ENCODE results near the gene COX6B1.

The COX6B1 gene

DNA sequence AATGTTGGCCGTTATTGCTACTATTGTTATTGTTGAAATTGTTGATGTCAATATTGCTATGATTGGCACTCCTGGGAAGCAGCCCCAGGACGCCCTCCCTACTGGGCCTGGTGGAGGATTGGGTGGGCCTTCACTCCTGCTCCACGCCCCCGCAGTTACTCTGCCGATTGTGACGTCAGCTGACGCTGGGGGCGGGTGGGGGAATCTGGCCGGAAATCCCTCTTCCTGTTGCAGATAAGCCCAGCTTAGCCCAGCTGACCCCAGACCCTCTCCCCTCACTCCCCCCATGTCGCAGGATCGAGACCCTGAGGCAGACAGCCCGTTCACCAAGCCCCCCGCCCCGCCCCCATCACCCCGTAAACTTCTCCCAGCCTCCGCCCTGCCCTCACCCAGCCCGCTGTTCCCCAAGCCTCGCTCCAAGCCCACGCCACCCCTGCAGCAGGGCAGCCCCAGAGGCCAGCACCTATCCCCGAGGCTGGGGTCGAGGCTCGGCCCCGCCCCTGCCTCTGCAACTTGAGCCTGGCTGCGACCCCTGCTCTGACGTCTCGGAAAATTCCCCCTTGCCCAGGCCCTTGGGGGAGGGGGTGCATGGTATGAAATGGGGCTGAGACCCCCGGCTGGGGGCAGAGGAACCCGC lies 6.5 kb upstream of the COX6B1 start, which contains the start of gene ETV2:
TSS of gene ETV2 (plus strand) at position 231 of the 637 bp plus-strand sequence. CDS start 716 bp downstream, outside the sequence.
- no peak within 1 kb of the TSS for H3K27ac ChIP-seq (replicated peaks)
- H3K27me3 ChIP-seq (ENCODE audit: insufficient read depth, poor library complexity, severe bottlenecking), result no peaks in the 10 kb centered on the region
- no peak for DNase-seq (ENCODE audit: low read depth in 1 of 2, low spot score in 1 of 2)
- no peak within 1 kb of the TSS for H3K4me3 ChIP-seq (replicated peaks; ENCODE audit: insufficient read depth, low read length)
- TF ChIP-seq GABPA (IDR thresholded peaks at IDR 0.05; ENCODE audit: low read depth) (no peak), SPI1 (IDR thresholded peaks at IDR 0.05; ENCODE audit: borderline replicate concordance, low read depth) (no peak)
- TF ChIP-seq, protein P1, sequence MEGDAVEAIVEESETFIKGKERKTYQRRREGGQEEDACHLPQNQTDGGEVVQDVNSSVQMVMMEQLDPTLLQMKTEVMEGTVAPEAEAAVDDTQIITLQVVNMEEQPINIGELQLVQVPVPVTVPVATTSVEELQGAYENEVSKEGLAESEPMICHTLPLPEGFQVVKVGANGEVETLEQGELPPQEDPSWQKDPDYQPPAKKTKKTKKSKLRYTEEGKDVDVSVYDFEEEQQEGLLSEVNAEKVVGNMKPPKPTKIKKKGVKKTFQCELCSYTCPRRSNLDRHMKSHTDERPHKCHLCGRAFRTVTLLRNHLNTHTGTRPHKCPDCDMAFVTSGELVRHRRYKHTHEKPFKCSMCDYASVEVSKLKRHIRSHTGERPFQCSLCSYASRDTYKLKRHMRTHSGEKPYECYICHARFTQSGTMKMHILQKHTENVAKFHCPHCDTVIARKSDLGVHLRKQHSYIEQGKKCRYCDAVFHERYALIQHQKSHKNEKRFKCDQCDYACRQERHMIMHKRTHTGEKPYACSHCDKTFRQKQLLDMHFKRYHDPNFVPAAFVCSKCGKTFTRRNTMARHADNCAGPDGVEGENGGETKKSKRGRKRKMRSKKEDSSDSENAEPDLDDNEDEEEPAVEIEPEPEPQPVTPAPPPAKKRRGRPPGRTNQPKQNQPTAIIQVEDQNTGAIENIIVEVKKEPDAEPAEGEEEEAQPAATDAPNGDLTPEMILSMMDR (IDR thresholded peaks at IDR 0.05; ENCODE audit: insufficient read depth, low read length), result no peak
- TF ChIP-seq, protein P2, sequence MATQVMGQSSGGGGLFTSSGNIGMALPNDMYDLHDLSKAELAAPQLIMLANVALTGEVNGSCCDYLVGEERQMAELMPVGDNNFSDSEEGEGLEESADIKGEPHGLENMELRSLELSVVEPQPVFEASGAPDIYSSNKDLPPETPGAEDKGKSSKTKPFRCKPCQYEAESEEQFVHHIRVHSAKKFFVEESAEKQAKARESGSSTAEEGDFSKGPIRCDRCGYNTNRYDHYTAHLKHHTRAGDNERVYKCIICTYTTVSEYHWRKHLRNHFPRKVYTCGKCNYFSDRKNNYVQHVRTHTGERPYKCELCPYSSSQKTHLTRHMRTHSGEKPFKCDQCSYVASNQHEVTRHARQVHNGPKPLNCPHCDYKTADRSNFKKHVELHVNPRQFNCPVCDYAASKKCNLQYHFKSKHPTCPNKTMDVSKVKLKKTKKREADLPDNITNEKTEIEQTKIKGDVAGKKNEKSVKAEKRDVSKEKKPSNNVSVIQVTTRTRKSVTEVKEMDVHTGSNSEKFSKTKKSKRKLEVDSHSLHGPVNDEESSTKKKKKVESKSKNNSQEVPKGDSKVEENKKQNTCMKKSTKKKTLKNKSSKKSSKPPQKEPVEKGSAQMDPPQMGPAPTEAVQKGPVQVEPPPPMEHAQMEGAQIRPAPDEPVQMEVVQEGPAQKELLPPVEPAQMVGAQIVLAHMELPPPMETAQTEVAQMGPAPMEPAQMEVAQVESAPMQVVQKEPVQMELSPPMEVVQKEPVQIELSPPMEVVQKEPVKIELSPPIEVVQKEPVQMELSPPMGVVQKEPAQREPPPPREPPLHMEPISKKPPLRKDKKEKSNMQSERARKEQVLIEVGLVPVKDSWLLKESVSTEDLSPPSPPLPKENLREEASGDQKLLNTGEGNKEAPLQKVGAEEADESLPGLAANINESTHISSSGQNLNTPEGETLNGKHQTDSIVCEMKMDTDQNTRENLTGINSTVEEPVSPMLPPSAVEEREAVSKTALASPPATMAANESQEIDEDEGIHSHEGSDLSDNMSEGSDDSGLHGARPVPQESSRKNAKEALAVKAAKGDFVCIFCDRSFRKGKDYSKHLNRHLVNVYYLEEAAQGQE (IDR thresholded peaks at IDR 0.05; ENCODE audit: insufficient replicate concordance, low read depth), result no peak

DNA sequence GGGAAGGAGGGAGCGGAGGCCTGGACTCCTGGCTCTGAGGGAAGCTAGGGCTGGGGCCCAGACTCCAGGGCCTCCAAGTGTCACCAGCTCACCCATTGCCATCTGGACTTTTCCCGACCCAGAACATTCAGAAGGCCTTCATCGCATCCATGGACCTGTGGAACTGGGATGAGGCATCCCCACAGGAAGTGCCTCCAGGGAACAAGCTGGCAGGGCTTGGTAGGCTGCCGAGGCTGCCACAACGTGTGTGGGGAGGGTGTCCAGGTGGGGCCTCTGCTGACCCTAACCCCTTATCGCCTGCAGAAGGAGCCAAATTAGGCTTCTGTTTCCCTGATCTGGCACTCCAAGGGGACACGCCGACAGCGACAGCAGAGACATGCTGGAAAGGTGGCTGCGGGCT lies 5.8 kb upstream of the COX6B1 start:
- Histone ChIP-seq H3K27me3 (ENCODE audit: insufficient read depth, poor library complexity, severe bottlenecking) (no peaks in the 10 kb centered on the region), H3K27ac (replicated peaks) (no peak overlapping the region), H3K4me3 (replicated peaks; ENCODE audit: insufficient read depth, low read length) (no peak overlapping the region)
- no peak for TF ChIP-seq GABPA (IDR thresholded peaks at IDR 0.05; ENCODE audit: low read depth)
- TF ChIP-seq SPI1 (IDR thresholded peaks at IDR 0.05; ENCODE audit: borderline replicate concordance, low read depth), result no peak
- no peak for TF ChIP-seq POLR2AphosphoS5 (IDR thresholded peaks at IDR 0.05; ENCODE audit: low read depth)
- TF ChIP-seq, protein P1 (IDR thresholded peaks at IDR 0.05; ENCODE audit: insufficient read depth, low read length), result no peak
- TF ChIP-seq, protein P2 (IDR thresholded peaks at IDR 0.05; ENCODE audit: insufficient replicate concordance, low read depth), result no peak
- no peak for DNase-seq (ENCODE audit: low read depth in 1 of 2, low spot score in 1 of 2)

DNA sequence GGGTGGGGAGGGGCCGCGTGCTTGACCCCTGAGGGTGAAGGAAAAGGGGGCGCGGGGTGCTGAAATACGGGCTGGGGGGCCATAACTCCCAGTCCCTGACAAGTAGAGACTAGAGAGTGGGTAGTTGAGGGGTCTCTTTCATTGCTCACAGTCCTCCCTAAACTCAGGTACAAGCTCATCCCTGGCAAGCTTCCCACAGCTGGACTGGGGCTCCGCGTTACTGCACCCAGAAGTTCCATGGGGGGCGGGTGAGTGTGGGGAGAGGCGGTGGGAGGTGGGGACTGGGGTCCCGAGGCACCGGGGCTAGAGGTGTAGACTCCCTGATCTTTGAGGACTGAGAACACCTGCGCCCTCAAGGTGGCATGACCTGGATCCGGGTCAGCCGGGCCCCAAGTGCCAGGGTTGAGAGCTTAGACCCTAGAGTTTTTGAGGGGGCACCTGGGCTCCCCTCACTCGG lies 5.3 kb upstream of the COX6B1 start:
- Histone ChIP-seq H3K27me3 (ENCODE audit: insufficient read depth, poor library complexity, severe bottlenecking) (no peaks in the 10 kb centered on the region), H3K27ac (replicated peaks) (no peak overlapping the region), H3K4me3 (replicated peaks; ENCODE audit: insufficient read depth, low read length) (peak overlapping the region; percentile 58)
- no peak for TF ChIP-seq SPI1 (IDR thresholded peaks at IDR 0.05; ENCODE audit: borderline replicate concordance, low read depth)
- no peak for DNase-seq (ENCODE audit: low read depth in 1 of 2, low spot score in 1 of 2)

DNA sequence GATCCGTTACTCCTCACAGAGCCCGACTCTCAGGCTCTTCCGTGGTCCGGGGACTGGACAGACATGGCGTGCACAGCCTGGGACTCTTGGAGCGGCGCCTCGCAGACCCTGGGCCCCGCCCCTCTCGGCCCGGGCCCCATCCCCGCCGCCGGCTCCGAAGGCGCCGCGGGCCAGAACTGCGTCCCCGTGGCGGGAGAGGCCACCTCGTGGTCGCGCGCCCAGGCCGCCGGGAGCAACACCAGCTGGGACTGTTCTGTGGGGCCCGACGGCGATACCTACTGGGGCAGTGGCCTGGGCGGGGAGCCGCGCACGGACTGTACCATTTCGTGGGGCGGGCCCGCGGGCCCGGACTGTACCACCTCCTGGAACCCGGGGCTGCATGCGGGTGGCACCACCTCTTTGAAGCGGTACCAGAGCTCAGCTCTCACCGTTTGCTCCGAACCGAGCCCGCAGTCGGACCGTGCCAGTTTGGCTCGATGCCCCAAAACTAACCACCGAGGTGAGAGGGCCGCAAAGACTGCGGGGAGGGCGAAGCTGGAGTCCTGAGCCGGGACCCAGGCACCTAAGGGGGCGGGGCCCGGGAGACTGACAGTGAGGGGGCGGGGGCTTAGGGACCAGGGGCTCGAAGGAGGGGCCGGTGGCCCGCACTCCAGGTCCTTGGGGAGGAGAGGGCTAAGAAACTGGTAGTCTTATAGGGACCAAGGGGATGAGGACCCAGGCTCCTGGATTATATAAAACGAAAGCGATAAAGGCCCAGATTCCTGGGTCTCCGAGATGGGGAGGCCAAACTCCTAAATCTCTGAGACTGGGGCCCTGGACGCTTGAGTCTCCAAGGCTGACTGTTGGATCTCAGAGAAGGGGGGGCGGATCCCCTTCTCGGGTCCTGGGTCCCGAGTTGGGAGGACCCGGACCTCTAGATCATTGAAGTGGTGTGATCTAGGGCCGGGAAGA lies 4.6 kb upstream of the COX6B1 start:
- peak overlapping the region; percentile 62 for H3K27ac ChIP-seq (replicated peaks)
- H3K27me3 ChIP-seq (ENCODE audit: insufficient read depth, poor library complexity, severe bottlenecking), result no peaks in the 10 kb centered on the region
- TF ChIP-seq GABPA (IDR thresholded peaks at IDR 0.05; ENCODE audit: low read depth) (no peak), POLR2AphosphoS5 (IDR thresholded peaks at IDR 0.05; ENCODE audit: low read depth) (no peak), SPI1 (IDR thresholded peaks at IDR 0.05; ENCODE audit: borderline replicate concordance, low read depth) (no peak)
- TF ChIP-seq, protein P2 (IDR thresholded peaks at IDR 0.05; ENCODE audit: insufficient replicate concordance, low read depth), result no peak
- peak overlapping the region; percentile 58 for H3K4me3 ChIP-seq (replicated peaks; ENCODE audit: insufficient read depth, low read length)
- DNase-seq (ENCODE audit: low read depth in 1 of 2, low spot score in 1 of 2), result peak; percentile 72 to 75
